HG03159 (cell line): ENCODE data around the gene AKAP13.

Experiments used
- ATAC-seq: cut with Tn5 transposase; IDR thresholded peaks from one replicate; pipeline ENCODE4 v1.9.1; 2021; ENCODE audit warnings: mild to moderate bottlenecking, moderate library complexity; ENCODE audit not compliant: unreplicated experiment

Gene AKAP13

DNA sequence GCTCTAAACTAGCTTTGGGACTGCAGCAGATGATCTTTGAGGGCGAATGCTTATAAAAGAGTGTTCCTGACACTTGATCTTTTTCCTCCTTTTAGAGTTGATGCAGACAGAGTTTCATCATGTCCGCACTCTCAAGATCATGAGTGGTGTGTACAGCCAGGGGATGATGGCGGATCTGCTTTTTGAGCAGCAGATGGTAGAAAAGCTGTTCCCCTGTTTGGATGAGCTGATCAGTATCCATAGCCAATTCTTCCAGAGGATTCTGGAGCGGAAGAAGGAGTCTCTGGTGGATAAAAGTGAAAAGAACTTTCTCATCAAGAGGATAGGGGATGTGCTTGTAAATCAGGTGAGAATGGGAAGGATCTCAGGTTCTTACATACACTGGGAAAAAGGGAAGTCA is 338.6 kb downstream of the AKAP13 start:
- ATAC-seq: no peak

DNA sequence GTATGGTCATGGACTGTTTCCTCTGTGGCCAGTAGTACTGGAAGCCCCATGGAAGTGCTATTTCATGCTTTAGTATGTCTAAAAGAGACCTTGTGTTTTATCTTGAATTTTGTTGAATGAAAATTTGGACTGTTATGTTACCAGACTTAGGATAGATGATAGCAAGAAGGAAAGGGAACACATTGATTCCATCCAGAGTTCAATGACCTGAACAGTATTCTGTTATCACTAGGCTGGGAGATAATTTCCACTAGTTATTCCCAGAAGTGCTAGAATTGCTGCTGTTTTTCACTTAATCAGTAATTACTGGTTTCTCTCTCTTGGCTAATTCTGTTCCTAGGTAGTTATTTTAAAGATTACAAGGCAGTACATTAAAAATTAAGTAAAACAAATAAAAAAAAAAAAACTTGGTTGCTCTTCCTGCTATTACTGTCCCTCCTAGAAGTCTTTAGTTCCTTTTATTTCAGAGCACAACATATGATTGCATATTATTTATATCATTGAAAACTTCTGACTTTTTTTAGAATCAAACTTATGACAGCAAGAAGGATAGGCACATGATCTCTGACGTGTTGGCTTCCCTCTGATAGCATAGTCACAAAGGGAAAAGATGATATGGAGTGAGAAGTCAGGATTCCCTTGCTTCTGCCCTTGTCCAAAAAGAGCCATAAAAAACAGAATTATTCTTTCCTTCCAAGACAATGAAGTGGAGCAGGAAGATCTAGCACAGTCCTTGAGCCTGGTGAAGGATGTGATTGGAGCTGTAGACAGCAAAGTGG is 342.2 kb downstream of the AKAP13 start:
- no peak for ATAC-seq

DNA sequence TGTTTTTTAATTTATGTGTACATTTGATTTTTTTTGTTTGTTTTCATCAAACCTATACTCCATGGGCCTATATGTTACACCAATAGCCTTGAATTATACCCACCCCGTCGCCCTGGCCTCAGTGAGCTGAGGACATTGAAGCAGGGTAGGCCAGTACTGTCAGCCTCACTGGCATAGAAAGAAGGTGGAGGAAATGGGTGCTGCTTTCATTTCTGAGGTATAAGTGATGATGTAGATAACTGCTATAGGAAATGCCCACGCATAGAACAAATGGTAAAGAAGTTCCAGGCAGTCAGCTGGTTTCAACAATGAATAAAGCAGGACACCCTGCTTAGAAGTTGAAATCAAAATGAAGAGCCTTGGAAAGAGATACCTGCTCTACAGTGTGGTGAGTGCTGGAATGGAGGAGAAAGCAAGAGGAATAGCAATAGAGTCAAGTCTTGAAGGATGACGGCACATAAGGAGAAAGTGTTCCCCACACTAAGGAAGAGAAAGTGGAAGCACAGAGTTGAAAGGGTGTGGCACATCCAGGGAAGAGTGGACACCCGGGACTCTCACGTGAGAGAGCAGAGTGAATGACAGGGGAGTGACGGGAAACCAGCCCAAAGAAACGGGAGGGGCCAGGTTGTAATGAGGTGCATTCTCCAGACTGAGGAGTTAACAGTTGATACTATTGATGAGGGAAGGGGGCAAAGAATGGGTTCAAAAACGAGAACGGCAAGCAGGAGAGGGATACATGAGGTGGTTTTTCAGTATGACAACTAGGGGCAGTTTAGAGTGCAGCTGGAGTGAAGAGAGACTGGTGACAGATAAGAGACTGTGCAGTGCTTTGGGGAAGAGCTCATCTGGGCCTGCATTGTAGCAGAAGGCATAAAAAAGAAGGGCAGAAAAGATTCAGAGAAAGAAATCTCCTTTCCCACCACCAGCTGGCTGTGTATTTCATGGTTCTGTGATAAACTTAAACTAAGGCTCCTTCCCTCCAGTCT is 343.9 kb downstream of the AKAP13 start:
- no peak for ATAC-seq

DNA sequence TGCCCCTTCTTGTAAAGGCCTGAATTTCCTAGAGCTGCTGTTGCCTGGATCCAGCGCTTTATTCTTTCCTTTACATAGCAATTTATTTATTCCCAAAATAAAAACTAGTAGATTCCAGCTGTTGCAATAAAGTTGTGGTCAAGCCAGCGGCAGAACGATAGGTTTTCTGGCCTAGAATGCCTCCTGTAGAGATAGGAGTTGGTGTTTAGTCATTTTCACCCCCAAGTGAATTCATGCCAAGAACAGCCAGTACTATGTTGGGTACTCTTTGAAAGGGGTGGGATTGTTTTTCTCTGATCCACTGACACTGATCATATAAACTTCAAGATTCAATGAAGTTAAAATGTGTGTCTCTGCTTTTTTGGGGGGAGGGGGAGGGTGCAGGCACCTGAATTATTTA is 344.6 kb downstream of the AKAP13 start:
- no peak for ATAC-seq

DNA sequence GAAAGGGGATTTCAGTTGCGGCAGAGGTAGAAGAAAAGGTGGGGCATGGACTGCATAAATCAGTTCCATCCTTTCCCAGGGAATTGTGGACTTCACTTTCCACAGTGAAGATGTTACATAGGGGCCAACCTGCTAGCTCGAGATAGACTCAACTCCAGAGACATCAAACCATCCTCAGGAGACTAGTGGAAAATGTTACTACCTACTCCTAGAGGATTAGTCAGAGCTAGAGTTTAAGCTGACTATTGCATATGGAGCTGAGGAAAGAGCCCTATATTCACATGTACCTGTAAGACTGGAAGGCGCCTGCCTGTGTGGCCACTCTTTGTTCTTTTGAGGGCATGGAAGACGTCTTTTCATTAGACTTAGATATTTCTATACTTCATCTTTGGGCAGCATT is 345.2 kb downstream of the AKAP13 start:
- no peak for ATAC-seq

DNA sequence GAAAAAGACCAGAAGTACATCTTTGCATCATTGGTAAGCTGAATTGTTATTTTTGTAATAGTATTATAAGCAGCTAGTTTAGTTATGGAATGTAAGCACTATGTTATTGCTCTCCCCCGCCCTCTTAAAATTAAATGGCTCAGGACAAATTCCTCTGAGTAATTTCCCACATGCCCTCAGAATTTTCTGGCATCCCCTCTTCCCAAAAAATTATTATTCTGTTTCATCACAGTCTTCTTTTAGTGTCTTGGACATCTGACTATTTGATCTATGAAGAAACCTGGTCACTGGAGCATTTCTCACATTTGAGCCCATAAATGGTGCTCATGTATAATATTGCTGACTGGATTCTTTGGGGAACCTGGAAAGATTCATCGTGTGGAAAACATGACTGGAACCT is 346.1 kb downstream of the AKAP13 start:
- ATAC-seq: no peak

DNA sequence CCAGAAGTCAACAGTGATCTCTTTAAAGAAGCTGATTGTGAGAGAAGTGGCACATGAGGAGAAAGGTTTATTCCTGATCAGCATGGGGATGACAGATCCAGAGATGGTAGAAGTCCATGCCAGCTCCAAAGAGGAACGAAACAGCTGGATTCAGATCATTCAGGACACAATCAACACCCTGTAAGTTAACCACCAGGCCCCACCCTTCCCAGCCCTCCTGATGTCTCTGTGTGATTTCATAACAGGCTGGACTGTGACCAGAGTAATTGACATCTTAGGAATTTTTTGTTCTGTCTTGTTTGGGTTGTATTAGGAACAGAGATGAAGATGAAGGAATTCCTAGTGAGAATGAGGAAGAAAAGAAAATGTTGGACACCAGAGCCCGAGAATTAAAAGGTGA is 346.7 kb downstream of the AKAP13 start:
- ATAC-seq: no peak

DNA sequence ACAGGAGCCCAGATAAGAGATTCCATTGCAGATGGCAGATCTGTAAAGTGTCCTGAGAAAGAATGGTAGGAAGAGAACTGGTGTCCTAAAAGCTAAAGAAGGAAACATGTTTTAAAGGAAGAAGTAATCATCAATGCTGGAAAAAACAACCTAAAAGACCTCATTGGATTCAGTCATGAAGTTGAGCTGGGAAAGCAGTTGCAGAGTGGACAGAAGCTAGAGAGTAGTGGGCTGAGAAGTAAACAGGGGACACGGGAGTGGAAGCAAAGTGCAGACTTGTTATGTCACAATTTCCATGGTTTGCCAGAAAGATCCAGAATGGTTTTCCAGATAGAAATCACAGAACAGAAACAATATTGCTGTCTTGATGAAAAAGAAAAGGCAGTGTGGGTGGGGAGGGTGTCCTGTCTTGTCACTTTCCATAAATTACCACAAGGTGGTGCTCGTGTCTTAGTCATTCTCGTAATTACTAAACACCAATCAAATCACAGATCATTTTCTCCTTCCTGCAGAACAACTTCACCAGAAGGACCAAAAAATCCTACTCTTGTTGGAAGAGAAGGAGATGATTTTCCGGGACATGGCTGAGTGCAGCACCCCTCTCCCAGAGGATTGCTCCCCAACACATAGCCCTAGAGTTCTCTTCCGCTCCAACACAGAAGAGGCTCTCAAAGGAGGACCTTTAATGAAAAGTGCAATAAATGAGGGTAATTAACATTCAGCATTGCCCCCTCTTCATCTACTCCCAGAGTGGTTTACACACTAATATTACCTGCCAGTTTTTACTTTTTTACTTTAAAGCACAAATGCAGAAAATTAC is 349.8 kb downstream of the AKAP13 start:
- ATAC-seq: no peak

DNA sequence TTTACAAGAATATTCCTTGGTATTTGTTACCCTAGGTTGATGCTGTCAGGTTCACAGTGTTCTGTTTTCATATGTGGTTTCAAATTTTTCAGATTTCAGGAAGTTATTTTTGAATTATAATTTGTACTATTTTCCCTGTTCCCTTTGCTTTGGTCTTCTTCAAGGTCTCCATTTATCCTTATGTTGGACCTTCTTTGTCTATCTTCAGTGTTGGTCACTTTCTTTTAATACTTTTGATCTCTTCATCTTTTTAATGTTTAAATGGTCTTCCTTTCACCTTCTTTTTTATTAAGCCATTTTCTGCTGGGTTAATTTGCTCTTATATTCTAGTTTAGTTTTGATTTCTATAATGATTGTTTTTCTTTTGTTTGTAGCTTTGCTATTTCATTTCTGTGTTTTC is 353.0 kb downstream of the AKAP13 start:
- ATAC-seq: no peak

DNA sequence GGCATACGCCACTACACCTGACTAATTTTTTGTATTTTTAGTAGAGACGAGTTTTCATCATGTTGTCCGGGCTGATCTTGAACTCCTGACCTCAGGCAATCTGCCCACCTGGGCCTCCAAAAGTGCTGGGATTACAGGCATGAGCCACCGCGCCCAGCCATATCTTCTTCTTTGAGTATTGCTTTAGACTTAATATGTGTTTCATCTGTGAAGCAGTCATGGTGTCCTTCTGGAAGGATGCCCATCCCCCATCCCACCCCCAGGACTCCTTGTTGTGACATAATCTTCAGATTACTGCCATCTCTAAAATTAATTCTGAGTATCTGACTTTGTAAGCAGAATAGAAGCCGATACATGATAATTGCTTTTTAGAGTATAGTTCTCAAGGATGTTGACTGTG is 356.7 kb downstream of the AKAP13 start:
- ATAC-seq: no peak

DNA sequence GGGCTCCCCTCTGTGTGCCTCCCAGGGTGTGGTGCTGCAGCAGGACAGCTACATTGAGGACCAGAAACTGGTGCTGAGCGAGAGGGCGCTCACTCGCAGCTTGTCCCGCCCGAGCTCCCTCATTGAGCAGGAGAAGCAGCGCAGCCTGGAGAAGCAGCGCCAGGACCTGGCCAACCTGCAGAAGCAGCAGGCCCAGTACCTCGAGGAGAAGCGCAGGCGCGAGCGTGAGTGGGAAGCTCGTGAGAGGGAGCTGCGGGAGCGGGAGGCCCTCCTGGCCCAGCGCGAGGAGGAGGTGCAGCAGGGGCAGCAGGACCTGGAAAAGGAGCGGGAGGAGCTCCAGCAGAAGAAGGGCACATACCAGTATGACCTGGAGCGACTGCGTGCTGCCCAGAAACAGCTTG is 360.6 kb downstream of the AKAP13 start:
- ATAC-seq: no peak

DNA sequence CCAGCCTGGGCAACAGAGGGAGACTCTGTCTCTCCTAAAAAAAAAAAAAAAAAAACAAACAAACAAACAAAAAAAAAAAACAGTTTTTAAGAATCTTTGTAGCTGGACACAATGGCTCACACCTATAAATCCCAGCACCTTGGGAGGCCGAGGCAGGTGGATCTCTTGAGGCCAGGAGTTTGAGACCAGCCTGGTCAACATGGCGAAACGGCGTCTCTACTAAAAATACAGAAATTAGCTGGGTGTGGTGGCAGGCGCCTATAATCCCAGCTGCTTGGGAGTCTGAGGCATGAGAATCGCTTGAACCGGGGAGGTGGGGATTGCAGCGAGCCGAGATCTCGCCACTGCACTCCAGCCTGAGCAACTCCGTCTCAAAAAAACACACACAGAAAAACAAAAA is 361.3 kb downstream of the AKAP13 start:
- no peak for ATAC-seq

DNA sequence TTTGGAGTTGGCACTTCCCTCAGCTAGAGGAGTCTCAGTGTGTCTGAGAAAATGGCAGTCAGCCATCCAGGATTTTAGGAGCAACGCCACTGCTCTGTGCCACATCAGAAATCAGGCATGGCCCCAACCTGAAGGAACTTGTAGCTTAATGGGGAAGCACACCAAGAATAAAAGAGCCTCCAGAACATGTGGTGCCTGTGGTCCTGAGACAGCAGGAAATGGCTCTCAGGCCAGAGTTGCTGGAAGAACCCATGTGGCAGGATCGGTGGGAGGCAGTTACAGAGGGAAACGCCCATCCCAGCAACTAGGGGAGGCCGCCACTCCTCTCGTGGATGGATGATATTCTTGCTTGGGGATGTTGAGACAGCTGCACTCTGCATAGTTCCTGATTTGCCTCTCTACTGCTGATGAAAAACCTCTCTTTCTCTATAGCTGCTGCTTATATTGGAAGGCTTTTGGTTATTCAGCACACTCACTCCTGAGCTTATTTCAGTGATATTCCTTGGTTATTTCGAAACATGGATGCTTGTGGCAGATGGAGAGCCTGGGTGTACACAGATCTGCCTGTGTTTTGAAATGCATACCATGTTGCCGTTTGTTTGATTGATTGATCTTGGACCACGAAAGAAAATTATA is 361.9 kb downstream of the AKAP13 start:
- ATAC-seq: no peak

DNA sequence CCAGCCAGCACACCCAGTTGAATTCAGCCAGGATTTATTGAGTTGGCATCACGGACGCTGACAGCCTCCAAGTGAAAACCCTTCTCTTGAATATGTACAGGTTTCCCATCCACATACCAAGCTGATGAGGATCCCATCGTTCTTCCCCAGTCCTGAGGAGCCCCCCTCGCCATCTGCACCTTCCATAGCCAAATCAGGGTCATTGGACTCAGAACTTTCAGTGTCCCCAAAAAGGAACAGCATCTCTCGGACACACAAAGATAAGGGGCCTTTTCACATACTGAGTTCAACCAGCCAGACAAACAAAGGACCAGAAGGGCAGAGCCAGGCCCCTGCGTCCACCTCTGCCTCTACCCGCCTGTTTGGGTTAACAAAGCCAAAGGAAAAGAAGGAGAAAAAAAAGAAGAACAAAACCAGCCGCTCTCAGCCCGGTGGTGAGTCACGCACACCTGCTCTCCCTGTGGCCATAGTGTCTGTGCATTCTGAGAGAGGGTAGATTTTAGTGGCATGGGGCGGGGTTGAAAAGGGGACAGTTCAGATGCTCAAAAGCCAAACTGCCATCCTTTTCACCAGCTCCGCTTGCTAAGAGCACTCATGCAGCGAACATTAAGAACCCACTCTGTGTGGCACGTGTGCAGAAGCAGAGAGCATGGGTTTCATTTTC is 363.1 kb downstream of the AKAP13 start:
- no peak for ATAC-seq

DNA sequence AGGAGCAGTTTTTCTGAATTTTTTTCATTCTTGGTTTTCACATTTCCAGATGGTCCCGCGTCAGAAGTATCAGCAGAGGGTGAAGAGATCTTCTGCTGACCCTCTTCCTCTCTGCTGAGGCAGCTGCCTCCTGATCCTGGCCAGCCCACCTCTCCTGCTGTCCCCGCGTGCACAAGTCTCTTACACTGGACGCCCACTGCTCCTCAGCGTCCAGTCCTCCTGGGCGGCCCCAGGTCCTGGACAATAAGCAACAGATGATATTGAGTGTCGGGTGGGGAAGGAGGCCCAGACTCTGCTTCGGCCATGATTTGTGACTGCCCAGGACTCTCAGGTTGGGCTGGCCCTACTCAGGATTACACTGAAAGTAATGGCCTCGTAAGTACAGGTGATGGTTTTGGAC is 364.2 kb downstream of the AKAP13 start:
- no peak for ATAC-seq

DNA sequence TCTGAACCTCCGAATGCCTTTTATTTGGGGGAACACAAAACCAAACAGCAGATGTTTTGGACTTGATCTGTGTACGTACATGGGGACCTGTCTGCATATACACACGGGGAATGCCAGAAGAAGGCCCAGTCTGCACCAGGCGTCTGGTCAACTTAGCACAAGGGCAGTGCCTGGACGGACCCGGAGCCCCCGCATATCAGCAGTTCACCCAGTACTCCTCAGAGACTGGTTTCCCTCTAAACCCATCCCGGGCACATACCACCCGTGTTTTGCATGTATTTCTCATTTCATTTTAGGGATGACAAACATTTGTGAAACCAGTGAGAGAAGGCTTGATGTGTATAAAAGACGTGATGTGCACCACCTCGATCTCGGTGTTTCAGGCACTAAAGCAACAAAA is 364.6 kb downstream of the AKAP13 start:
- no peak for ATAC-seq

DNA sequence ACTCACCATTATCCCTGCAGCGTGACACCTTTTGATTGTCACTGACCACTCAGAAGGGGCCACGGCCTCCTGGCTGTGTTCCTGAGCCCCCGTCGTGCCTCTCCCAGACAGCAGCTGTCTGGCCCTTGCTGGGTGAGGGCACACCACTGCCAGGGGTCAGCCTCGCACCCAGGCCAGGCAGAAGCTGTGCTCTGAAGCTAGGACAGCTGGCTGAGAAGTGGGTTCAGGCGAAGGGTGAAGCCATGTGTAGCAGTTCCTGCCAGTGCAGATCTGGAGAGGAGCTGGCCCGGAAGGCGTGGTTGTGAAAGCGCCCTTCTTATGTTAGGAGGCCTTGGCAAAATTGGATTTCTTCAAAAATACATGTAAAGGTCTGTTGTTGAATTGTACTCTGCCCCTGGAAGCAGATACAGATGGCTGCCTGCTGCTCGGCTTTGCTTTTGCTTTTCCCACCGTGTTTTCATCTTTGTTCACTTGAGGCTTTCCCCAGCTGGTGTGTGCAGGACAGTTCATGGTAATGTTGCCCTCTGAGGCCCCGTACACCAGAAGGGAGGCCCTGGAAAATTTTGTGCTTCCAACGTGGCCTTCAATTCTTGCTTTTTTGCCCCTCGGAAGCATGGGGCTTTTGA is 365.2 kb downstream of the AKAP13 start:
- no peak for ATAC-seq

DNA sequence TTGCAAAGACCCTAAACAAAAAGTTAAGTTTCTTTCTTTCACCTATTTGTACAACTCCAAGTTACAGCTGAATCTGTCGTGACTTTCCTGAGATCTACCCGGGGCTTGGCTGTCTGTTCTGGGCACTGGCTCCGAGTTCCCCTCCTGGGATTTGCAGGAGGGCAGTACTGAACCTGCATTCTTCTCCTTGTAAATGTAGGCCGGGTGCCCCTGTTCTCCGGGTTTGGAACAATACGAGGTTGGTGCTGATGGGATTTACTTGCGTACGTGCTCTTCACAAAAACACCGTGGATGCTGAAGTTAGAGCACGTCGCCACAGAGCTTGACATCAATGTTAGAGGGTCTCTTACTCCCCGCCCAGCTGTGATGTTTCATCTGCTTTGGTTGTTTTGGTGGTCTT is 366.2 kb downstream of the AKAP13 start:
- ATAC-seq: no peak

DNA sequence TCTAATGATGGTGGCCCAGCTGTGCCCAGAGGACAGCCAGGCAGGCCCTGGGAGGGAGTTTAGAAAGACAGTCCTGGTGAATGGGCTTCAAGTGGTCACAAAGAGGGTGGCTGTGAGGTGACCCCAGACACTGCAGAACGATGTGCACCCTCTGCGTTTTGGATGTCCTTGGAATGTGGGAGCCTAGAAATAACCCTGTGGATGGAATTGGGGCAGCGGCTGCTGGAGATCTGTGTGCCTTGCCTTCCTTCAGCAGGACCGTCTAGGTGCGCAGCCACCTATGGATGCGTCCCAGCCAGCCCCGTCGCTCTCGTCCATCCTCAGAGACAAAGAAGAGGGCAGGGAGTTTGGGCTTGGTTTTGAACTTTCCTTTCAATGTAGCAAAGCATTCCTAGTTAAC is 367.8 kb downstream of the AKAP13 start:
- ATAC-seq: no peak

DNA sequence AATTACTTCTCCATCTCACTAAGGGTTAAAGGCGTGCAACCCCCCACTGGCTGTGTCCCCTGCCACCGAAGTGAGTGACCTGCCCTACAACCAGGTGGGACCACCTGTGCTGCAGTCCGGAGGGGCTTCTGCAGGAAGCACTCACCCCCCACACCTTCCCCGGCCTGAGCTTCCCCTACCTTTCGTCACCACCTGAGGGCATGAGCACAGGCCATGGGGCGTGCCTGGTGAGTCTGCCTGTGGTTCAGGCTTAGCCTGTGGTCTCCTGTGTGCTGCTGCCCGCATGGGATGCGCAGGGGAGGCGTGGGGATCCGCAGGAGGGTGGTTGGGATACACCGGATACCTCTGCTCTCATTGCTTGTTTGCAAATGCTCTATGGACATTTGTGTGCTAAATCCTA is 368.3 kb downstream of the AKAP13 start:
- ATAC-seq: no peak
